Measurements from ENCODE around the gene TM2D1.

The TM2D1 gene

GRCh38 chr1:61708953-61709907 lies 15.7 kb downstream of the TM2D1 start:
- TF ChIP-seq GABPA (IDR thresholded peaks at IDR 0.05; ENCODE audit: low read depth) (no peak), CTCF (IDR thresholded peaks at IDR 0.05; ENCODE audit: insufficient read depth, low read length) (no peak), REST (IDR thresholded peaks at IDR 0.05; ENCODE audit: insufficient replicate concordance, low read depth) (no peak), POLR2AphosphoS5 (IDR thresholded peaks at IDR 0.05; ENCODE audit: low read depth) (no peak), SPI1 (IDR thresholded peaks at IDR 0.05; ENCODE audit: borderline replicate concordance, low read depth) (no peak)
- Histone ChIP-seq H3K27me3 (ENCODE audit: insufficient read depth, poor library complexity, severe bottlenecking) (no peaks in the 10 kb centered on the region), H3K27ac (replicated peaks) (no peak overlapping the region), H3K4me3 (replicated peaks; ENCODE audit: insufficient read depth, low read length) (no peak overlapping the region)
- no peak for DNase-seq (ENCODE audit: low read depth in 1 of 2, low spot score in 1 of 2)

- Histone ChIP-seq H3K4me3 (replicated peaks; ENCODE audit: insufficient read depth, low read length) (no peak overlapping the region), H3K27ac (replicated peaks) (no peak overlapping the region), H3K27me3 (ENCODE audit: insufficient read depth, poor library complexity, severe bottlenecking) (no peaks in the 10 kb centered on the region)
- no peak for DNase-seq (ENCODE audit: low read depth in 1 of 2, low spot score in 1 of 2)
- no peak for TF ChIP-seq POLR2AphosphoS5 (IDR thresholded peaks at IDR 0.05; ENCODE audit: low read depth)
- TF ChIP-seq GABPA (IDR thresholded peaks at IDR 0.05; ENCODE audit: low read depth): no peak
- no peak for TF ChIP-seq REST (IDR thresholded peaks at IDR 0.05; ENCODE audit: insufficient replicate concordance, low read depth)
- TF ChIP-seq CTCF (IDR thresholded peaks at IDR 0.05; ENCODE audit: insufficient read depth, low read length): no peak
- no peak for TF ChIP-seq SPI1 (IDR thresholded peaks at IDR 0.05; ENCODE audit: borderline replicate concordance, low read depth)
Measured at GRCh38 chr1:61699911-61700851, 24.8 kb downstream of the TM2D1 start.

- DNase-seq (ENCODE audit: low read depth in 1 of 2, low spot score in 1 of 2): no peak
- TF ChIP-seq REST (IDR thresholded peaks at IDR 0.05; ENCODE audit: insufficient replicate concordance, low read depth) (no peak), SPI1 (IDR thresholded peaks at IDR 0.05; ENCODE audit: borderline replicate concordance, low read depth) (no peak), CTCF (IDR thresholded peaks at IDR 0.05; ENCODE audit: insufficient read depth, low read length) (no peak), GABPA (IDR thresholded peaks at IDR 0.05; ENCODE audit: low read depth) (no peak), POLR2AphosphoS5 (IDR thresholded peaks at IDR 0.05; ENCODE audit: low read depth) (no peak)
- H3K4me3 ChIP-seq (replicated peaks; ENCODE audit: insufficient read depth, low read length): no peak overlapping the region
- no peak overlapping the region for H3K27ac ChIP-seq (replicated peaks)
- no peaks in the 10 kb centered on the region for H3K27me3 ChIP-seq (ENCODE audit: insufficient read depth, poor library complexity, severe bottlenecking)
Measured at GRCh38 chr1:61692155-61692800, 32.7 kb downstream of the TM2D1 start.

Data from HL-60 (cell line).